AG09309 (cell line): ENCODE data around the gene UBALD1.

Experiments
- DNase-seq: peaks from one replicate; pipeline ENCODE4 v3.0.0-alpha.2; 2010; ENCODE audit warnings: low read depth
- H3K4me3 ChIP-seq: 2 replicates; pipeline ENCODE4 v1.5.1; 2011; ENCODE audit warnings: mild to moderate bottlenecking, low read depth, low read length, moderate library complexity; ENCODE audit not compliant: control insufficient read depth
- CTCF ChIP-seq: IDR thresholded peaks from 2 replicates; pipeline ENCODE4 v1.5.1; 2011; ENCODE audit warnings: mild to moderate bottlenecking, low read depth, low read length, inconsistent platforms; ENCODE audit not compliant: insufficient read depth, control insufficient read depth; ENCODE audit errors: missing control alignments

UBALD1 gene

GRCh38 chr16:4641895-4642294 lies 27.2 kb upstream of the UBALD1 start:
- no peak for DNase-seq
- TF ChIP-seq CTCF, result no peak
- H3K4me3 ChIP-seq, result no peak overlapping the region

GRCh38 chr16:4641306-4641687 lies 26.6 kb upstream of the UBALD1 start:
- DNase-seq, result no peak
- H3K4me3 ChIP-seq, result no peak overlapping the region
- no peak for TF ChIP-seq CTCF

- TF ChIP-seq CTCF, result no peak
- no peak for DNase-seq
- no peak overlapping the region for H3K4me3 ChIP-seq
These were observed 26.1 kb upstream of the UBALD1 start for GRCh38 chr16:4640572-4641305.

GRCh38 chr16:4639899-4640509 lies 25.3 kb upstream of the UBALD1 start:
- H3K4me3 ChIP-seq, result no peak overlapping the region
- no peak for DNase-seq
- no peak for TF ChIP-seq CTCF

- no peak for TF ChIP-seq CTCF
- no peak for DNase-seq
- H3K4me3 ChIP-seq, result no peak overlapping the region
These were observed 22.9 kb upstream of the UBALD1 start for GRCh38 chr16:4637501-4638166.

- no peak overlapping the region for H3K4me3 ChIP-seq
- no peak for TF ChIP-seq CTCF
These were observed 21.5 kb upstream of the UBALD1 start for GRCh38 chr16:4636196-4636595.

More at GRCh38 chr16:4636196-4636595, 21.5 kb upstream of the UBALD1 start:
- DNase-seq, result no peak
